CD14-positive monocyte (primary cell): ENCODE measurements around the gene ARHGEF16. TPM values are rescaled to one million over a fixed set of nuclear protein-coding genes. Genes with fewer than 3 reads are reported as not detected.

ENCODE experiments used
- DNase-seq, 3 donors: peaks; one replicate each; pipeline ENCODE4 v3.0.0-alpha.2; 2011 to 2022
- H2AFZ ChIP-seq: 2 replicates; pipeline ENCODE4 v1.6.0; 2012; ENCODE audit warnings: mild to moderate bottlenecking, low read depth, low read length, inconsistent platforms; ENCODE audit not compliant: insufficient read depth, poor library complexity, severe bottlenecking
- H3K27ac ChIP-seq, 2 donors: 1 replicate in 1 of 2; 2 replicates in 1 of 2; pipeline ENCODE4 v1.5.1; 2012 to 2013; ENCODE audit warnings: low read length in 2 of 2, control low read depth in 1 of 2, inconsistent platforms in 1 of 2, low read depth in 1 of 2, mild to moderate bottlenecking in 1 of 2
- H3K27me3 ChIP-seq, 2 donors: one replicate each; pipeline versions ENCODE4 v1.6.0 to v1.6.1; 2011 to 2013; ENCODE audit warnings: low read length in 2 of 2; ENCODE audit not compliant: control insufficient read depth in 2 of 2, insufficient read depth in 2 of 2
- H3K36me3 ChIP-seq, 2 donors: replicated peaks in 1 of 2; 1 replicate in 1 of 2; 2 replicates in 1 of 2; pipeline versions ENCODE4 v1.5.1 to v1.6.1; 2012 to 2013; ENCODE audit warnings: low read length in 2 of 2, control low read depth in 1 of 2, inconsistent platforms in 1 of 2, mild to moderate bottlenecking in 1 of 2; ENCODE audit not compliant: insufficient read depth in 2 of 2, control insufficient read depth in 1 of 2
- H3K4me1 ChIP-seq, 2 donors: 1 replicate in 1 of 2; 2 replicates in 1 of 2; pipeline versions ENCODE4 v1.5.1 to v1.6.1; 2012 to 2013; ENCODE audit warnings: low read length in 2 of 2, control low read depth in 1 of 2, inconsistent platforms in 1 of 2, mild to moderate bottlenecking in 1 of 2, moderate library complexity in 1 of 2; ENCODE audit not compliant: insufficient read depth in 2 of 2, control insufficient read depth in 1 of 2
- H3K4me2 ChIP-seq: replicated peaks from 2 replicates; pipeline ENCODE3; 2012; ENCODE audit warnings: low read length, moderate library complexity, mild to moderate bottlenecking; ENCODE audit not compliant: poor library complexity, severe bottlenecking; ENCODE audit errors: extremely low read depth
- H3K4me3 ChIP-seq, 3 experiments: fragments of 200-600 bp in 1 of 3; sonication (generic) in 1 of 3; replicated peaks in 1 of 3; 1 replicate in 2 of 3; 2 replicates in 1 of 3; pipeline ENCODE4 v1.5.1; 2011 to 2013; ENCODE audit warnings: low read length in 3 of 3, mild to moderate bottlenecking in 3 of 3, control low read depth in 2 of 3, low read depth in 2 of 3, inconsistent platforms in 1 of 3, moderate library complexity in 1 of 3
- H3K79me2 ChIP-seq: 2 replicates; pipeline ENCODE4 v1.6.0; 2012; ENCODE audit warnings: mild to moderate bottlenecking, control low read depth, inconsistent platforms, low read length, moderate library complexity; ENCODE audit not compliant: insufficient read depth
- H3K9ac ChIP-seq: 2 replicates; pipeline ENCODE4 v1.6.0; 2017; ENCODE audit warnings: low read length, mild to moderate bottlenecking; ENCODE audit not compliant: insufficient read depth, poor library complexity, severe bottlenecking
- H3K9me3 ChIP-seq, 2 donors: replicated peaks in 1 of 2; 1 replicate in 1 of 2; 2 replicates in 1 of 2; pipeline versions ENCODE4 v1.5.1 to v1.6.1; 2012 to 2013; ENCODE audit warnings: low read length in 2 of 2, control low read depth in 1 of 2; ENCODE audit not compliant: control insufficient read depth in 1 of 2, insufficient read depth in 1 of 2
- H4K20me1 ChIP-seq: 2 replicates; pipeline ENCODE4 v1.6.0; 2012; ENCODE audit warnings: mild to moderate bottlenecking, low read length, control low read depth, moderate library complexity; ENCODE audit not compliant: insufficient read depth
- H3K27ac Mint-ChIP-seq, 7 donors: one replicate each; pipeline ENCODE4 v1.8.0; 2020; ENCODE audit warnings: mild to moderate bottlenecking in 7 of 7, mixed read lengths in 7 of 7, moderate library complexity in 6 of 7, inconsistent platforms in 2 of 7
- H3K27me3 Mint-ChIP-seq, 3 donors: one replicate each; pipeline ENCODE4 v1.8.0; 2021 to 2022; ENCODE audit warnings: low read depth in 3 of 3, mild to moderate bottlenecking in 3 of 3, mixed read lengths in 3 of 3, moderate library complexity in 3 of 3, inconsistent platforms in 1 of 3
- H3K36me3 Mint-ChIP-seq, 2 donors: one replicate each; pipeline ENCODE4 v1.8.0; 2020; ENCODE audit warnings: mixed read lengths in 2 of 2, inconsistent platforms in 1 of 2, mild to moderate bottlenecking in 1 of 2
- H3K4me1 Mint-ChIP-seq: one replicate; pipeline ENCODE4 v1.8.0; 2020; ENCODE audit warnings: mild to moderate bottlenecking, mixed read lengths
- H3K4me3 Mint-ChIP-seq, 2 donors: one replicate each; pipeline ENCODE4 v1.8.0; 2020; ENCODE audit warnings: mild to moderate bottlenecking in 2 of 2, mixed read lengths in 2 of 2, moderate library complexity in 1 of 2
- H3K9me3 Mint-ChIP-seq, 7 donors: one replicate each; pipeline ENCODE4 v1.8.0; 2020 to 2022; ENCODE audit warnings: mixed read lengths in 7 of 7, mild to moderate bottlenecking in 6 of 7, moderate library complexity in 6 of 7, inconsistent platforms in 2 of 7
- CTCF ChIP-seq: fragments of 200-600 bp; IDR thresholded peaks from one replicate; pipeline ENCODE4 v1.8.0; 2022; ENCODE audit warnings: antibody characterized with exemption, mild to moderate bottlenecking
- WGBS: methylation state at CpG from one replicate; pipeline ENCODE4 v1.1.5; 2013; ENCODE audit warnings: missing lambda C conversion rate; ENCODE audit not compliant: insufficient coverage; 5-methylcytosine and 5-hydroxymethylcytosine counted together
- intact Hi-C, 2 donors: fragments of 100-400 bp; cut with micrococcal nuclease; formaldehyde crosslinking; loops; one replicate each; pipeline versions ENCODE4 v1.15.0 to v1.15.1; 2023
- polyA plus RNA-seq, 3 donors: library from polyadenylated mRNA; depleted of rRNA in 1 of 3; unstranded in 2 of 3; stranded (reverse) in 1 of 3; fragments of 300-500 nt in 2 of 3; fragments of >200 nt in 1 of 3; fragmentation: Illumina TruSeq in 2 of 3; gene quantifications; 1 replicate in 2 of 3; 2 replicates in 1 of 3; pipeline ENCODE4 v1.2.3, GENCODE V29; 2012 to 2021

ARHGEF16 gene
- polyA plus RNA-seq, 3 donors, result not detected

GRCh38 chr1:3510136-3510955 lies 55.9 kb downstream of the ARHGEF16 start:
- no peaks in the 10 kb centered on the region for H3K27me3 ChIP-seq
- no peak overlapping the region for H3K9ac ChIP-seq
- intact Hi-C loops, result no loop called here
- no peaks in the 10 kb centered on the region for H3K4me1 ChIP-seq
- no peaks in the 10 kb centered on the region for H3K36me3 ChIP-seq
- Mint-ChIP-seq H3K36me3 (peaks cover 0 to 2% of the 10 kb centered on the region in 2 donors), H3K27ac (no peak overlapping the region), H3K4me1 (no peaks in the 10 kb centered on the region), H3K9me3 (peaks cover 0 to 5% (median 0%) of the 10 kb centered on the region in 7 donors), H3K4me3 (no peak overlapping the region), H3K27me3 (peaks cover 0 to 5% (median 3%) of the 10 kb centered on the region in 3 donors)
- no peaks in the 10 kb centered on the region for H4K20me1 ChIP-seq
- no peak overlapping the region for H3K27ac ChIP-seq
- H2AFZ ChIP-seq, result no peak overlapping the region
- 93% methylated on average over 26 of the region's 32 CpGs for WGBS
- no peaks in the 10 kb centered on the region for H3K79me2 ChIP-seq
- H3K4me3 ChIP-seq, result no peak overlapping the region
- no peak overlapping the region for H3K4me2 ChIP-seq
- no peak for DNase-seq
- no peak for TF ChIP-seq CTCF
- no peaks in the 10 kb centered on the region for H3K9me3 ChIP-seq

GRCh38 chr1:3510956-3511250 lies 56.4 kb downstream of the ARHGEF16 start:
- Mint-ChIP-seq H3K27me3 (peaks cover 0 to 5% (median 1%) of the 10 kb centered on the region in 3 donors), H3K4me1 (no peaks in the 10 kb centered on the region), H3K27ac (no peak overlapping the region), H3K9me3 (peaks cover 0 to 5% (median 0%) of the 10 kb centered on the region in 7 donors), H3K4me3 (no peak overlapping the region), H3K36me3 (peaks cover 0 to 2% of the 10 kb centered on the region in 2 donors)
- Histone ChIP-seq H3K27ac (no peak overlapping the region), H3K4me1 (no peaks in the 10 kb centered on the region), H3K36me3 (no peaks in the 10 kb centered on the region), H3K79me2 (no peaks in the 10 kb centered on the region), H3K4me2 (no peak overlapping the region), H3K27me3 (no peaks in the 10 kb centered on the region), H3K9me3 (no peaks in the 10 kb centered on the region), H2AFZ (no peak overlapping the region), H3K9ac (no peak overlapping the region), H3K4me3 (no peak overlapping the region), H4K20me1 (no peaks in the 10 kb centered on the region)
- TF ChIP-seq CTCF, result no peak
- 100% methylated on average over 5 of the region's 12 CpGs for WGBS
- intact Hi-C loops, result no loop called here
- DNase-seq, result no peak
